ENCODE results near the gene PSMD13.
"Not testable (repeated sequence)": the region's sequence is repeated elsewhere in the genome, so short reads cannot be mapped to it uniquely, and the experiment has no call there.

PSMD13 gene

DNA sequence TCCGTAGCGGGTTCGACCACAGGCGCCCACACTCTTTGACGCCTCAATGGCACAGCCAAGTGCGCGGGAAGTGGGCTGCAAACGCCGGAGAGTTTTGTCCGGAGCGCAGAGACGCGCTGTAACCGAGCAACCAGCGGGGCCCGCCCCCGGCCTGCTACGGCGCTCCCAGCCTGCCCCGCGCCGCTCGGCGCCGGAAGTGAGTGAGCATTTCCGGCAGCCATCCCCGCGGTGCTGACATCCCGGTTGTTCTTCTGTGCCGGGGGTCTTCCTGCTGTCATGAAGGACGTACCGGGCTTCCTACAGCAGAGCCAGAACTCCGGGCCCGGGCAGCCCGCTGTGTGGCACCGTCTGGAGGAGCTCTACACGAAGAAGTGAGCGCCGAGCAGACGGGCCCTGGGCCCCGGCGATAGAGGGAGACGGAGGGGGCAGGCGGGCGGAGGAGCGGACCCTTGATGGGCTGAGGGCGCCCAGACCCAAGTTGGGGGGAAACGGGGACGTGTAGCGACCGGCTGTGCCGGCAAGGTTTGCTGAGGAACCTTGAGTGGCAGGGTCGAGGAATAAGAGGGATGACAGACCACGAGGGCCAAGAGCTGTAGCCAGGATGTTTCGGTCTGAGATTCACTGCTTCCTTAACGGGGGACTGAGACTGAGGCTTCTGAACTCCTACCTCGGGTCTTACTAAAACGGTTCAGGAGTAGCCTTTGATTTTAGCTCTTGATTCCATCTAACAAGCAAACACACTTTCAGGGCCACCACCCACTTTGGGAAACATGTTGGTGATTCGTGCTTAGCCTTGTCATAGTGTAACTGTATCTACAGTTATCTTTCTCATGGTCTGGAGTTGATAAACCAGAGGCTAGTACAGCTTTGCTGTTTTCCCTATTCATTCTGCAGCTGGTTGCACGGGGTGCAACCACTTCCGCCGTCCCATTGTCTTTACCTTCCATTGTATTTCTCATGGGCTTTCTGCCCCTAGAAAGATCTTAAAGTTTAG is at the start of gene PSMD13:
TSS of gene PSMD13 (plus strand) at position 203 of the 994 bp plus-strand sequence. CDS start at position 277, 74 bp downstream.
- DNase-seq, result peak; percentile 92

DNA sequence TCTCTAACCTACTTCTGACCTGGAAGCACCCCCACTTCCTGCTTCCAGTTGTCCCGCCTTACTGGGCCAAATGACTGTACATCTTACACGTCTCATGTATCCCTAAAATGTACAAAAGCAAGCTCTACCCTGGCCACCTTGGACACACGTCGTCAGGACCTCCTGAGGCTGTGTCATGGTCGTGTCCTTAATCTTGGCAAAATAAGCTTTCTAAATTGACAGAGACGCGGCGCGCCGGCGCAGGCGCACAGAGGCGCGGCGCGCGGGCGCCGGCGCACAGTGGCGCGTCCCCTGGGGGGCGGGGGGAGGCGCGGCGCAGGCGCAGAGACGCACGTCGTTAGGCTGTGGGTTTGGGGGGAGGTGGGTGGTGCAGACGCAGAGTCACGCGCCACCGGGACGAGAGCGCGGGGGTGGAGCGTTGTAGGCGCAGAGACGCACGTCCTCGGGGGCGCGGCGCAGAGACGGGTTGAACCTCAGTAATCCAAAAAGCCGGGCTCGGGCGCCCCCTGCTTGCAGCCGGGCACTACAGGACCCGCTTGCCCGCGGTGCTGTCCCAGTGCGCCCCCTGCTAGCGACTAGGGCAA is 47.5 kb upstream of the PSMD13 start:
- peak; percentile 5 for DNase-seq

DNA sequence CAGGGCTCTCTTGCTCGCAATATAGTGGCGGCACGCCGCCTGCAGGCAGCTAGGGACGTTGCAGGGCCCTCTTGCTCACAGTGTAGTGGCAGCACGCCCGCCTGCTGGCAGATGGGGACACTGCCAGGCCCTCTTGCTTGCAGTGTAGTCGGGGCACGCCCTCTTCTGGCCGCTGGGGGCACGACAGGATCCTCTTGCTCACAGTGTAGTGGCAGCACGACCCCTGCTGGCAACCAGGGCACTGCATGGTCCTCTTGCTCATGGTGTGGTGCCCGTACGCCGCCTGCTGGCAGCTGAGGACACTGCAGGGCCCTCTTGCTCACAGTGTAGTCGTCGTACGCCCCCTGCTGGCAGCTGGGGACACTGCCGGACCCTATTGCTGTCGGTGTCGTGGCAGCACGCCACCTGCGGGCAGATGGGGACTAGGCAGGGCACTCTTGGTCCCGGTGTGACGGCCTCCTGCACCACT is 46.9 kb upstream of the PSMD13 start:
- DNase-seq, result peak; percentile 55

DNA sequence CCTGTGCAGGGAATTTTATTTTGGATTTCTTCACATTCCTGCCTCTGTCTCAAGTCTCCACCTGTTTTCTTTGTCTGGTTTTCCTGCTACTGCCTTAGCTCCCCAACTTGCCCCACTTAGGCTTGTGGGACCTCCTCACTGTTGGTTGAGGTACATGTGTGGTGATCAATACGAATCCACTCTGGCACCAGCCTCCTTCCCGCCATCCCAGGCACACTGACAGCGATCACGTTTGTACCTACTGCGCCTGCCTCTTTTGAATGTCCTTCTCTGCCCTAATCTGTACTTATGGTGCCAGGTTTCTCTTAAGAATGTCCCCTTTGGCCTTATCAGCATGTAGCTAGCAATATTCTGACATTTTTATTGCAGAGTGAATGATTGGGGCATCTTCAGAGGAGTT is 46.2 kb upstream of the PSMD13 start:
- DNase-seq, result peak; percentile 5

DNA sequence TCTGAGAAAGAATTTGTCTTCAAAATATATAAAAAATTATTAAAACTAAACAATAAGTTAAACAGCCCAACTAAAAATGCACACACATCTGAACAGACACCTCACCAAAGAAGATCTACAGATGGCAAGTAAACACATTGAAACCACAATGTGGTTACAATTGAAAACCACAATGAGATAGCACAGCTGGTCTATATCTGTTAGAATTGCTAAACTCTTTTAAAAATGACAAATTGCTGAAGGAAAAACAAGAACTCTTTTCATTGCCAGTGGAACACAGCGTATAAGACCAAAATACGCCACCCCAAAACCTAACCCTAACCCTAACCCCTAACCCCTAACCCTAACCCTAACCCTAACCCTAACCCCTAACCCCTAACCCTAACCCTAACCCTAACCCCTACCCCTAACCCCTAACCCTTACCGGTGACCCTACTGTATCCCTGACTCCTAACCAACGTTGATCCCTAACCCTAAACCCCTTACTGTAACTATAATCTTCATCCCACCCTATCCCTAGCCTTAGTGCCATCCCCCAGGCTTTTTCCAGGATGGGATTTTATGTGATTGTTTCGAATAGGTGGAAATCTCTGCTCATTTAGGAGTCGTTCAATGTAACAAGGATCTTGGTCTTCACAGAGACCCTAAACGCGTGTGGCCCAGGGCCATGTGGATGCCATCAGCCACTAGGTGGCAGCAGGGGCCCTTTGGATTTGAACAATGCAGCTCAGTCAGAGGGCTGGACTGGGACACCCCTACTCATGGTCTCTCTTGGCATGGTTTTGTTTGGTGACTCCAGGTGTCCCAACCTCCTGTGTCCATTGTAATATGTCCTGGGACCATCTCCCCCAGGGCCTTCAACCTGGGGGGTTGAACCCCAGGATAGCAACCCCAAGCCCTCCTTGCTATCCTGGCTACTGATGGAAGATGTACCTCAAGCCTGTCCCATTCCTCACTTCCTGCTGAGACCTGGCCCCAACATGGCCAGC is 45.0 kb upstream of the PSMD13 start:
- DNase-seq, result peak; percentile 58

DNA sequence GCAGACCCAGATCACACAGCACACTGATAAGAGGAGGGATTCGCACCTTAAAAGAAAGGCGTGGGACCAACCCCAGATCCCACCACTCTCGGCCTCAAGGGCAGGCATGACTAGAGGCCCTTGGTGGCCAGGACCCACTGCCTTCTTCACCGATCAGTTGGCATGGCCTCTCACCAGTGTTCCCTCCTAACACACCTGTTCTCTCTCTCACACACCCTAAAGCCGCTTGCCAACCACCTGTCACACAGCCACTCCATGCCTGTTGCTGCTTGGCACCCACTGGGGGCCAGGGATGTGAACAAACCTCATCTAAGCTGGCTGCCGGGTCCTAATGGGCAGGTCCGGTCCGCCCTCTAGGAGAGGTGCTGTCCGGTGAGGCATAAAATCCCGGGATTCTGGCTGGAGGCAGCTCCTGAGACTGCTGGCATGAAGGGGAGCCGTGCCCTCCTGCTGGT is 44.1 kb upstream of the PSMD13 start, which contains the start of gene SCGB1C1:
TSS of gene SCGB1C1 (plus strand) at position 405 of the 455 bp plus-strand sequence. CDS start at position 427, 22 bp downstream.
- DNase-seq, result not testable (repeated sequence)

DNA sequence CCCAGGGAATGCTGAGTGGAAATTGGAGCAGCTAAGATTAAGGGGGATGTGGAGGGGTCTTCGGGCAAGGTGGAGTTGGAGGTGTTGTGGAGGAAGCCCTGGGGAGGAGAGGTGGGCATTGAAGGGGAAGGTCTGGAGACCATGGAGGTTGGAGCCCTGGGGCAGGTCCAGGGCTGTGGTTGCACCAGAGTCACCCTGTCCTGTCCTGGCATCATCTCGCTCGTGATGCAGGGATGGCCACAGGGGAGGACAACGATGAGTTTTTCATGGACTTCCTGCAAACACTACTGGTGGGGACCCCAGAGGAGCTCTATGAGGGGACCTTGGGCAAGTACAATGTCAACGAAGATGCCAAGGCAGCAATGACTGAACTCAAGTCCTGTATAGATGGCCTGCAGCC is 43.3 kb upstream of the PSMD13 start:
- peak; percentile 7 for DNase-seq

DNA sequence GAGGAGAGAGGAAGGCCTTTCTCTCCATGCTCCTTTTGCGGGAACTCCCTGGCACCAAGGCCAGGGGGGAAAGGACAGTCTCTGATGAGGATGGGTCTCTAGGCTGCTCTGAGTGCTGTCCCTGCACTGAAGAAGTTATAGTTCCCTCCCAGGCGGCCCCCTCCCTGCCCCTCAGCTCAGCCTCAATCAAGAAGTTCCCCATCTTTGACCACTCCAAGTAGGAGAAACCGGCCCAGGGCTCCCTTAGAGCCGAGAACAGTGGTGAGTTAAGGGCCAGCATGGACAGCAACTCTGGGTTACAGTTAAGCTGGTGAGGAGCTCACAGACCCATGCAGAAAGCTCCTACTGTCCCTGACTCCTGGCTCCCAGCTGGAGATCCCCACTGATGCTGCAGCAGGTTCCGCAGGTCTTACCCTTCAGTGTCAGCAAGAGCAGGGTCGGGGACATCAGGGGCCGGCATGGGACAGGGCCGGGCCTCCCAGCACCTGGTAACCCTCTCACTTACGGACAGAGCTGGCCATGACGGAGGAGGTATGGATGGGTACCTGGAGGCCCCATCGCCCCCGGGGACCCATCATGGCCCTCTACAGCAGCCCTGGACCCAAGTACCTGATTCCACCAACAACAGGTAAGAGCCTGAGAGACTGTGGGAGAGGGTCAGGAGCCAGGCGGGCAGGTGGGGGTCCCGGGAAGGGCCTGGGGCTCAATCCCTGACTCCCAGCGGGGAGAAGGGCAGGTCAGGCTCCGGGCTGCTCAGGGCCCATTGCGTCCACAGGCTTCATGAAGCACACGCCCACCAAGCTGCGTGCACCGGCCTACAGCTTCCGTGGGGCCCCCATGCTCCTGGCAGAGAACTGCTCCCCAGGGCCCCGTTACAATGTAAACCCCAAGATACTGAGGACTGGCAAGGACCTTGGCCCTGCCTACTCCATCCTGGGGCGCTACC is 39.7 kb upstream of the PSMD13 start:
- DNase-seq, result peak; percentile 4

DNA sequence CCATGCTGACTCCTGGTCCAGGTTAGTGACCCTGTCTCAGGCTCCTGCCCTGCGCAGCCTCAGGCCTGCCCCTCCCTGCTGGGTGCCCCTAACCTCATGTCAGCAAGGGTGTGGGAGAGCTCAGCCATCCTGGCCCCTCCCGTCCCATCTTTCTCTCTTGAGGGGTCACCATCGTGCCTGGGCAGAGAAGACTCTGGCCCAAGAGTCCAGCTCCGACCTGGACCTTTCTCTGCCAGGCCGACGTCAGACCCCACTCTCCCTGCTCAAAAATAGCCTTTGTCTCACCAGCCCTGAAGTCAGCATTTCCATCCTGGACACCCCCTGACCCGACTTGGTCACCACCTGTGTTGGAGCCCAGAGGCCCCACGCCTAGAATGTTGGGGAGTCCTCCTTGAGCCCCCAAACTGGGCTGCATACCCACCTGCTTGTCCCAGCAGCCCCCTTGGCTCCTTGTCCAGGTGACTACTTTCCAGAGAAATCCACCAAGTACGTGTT is 39.0 kb upstream of the PSMD13 start:
- peak; percentile 8 for DNase-seq

DNA sequence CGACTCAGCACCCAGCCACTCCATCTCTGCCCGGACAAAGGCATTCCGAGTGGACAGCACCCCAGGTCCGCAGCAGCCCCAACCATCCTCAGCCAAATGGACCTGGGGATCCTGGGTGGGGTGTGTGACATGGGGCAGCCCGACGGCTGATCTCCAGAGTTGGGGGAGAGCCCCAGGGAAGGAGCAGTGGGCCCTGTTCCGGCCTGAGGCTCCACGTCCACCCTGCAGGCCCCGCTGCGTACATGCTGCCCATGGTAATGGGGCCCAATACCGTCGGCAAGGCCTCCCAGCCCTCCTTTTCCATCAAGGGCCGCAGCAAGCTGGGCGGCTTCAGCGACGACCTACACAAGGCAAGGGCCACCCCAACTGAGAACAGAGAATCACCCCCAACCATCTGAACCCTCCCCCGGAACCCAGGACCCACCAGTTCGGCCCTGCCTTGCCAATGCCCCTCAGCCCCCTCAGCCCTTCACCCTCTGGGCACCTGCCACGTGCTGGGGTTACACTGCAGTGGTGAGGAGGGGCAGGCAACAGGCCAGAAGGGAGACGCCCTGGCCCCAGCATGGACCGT is 38.5 kb upstream of the PSMD13 start:
- DNase-seq, result peak; percentile 9

DNA sequence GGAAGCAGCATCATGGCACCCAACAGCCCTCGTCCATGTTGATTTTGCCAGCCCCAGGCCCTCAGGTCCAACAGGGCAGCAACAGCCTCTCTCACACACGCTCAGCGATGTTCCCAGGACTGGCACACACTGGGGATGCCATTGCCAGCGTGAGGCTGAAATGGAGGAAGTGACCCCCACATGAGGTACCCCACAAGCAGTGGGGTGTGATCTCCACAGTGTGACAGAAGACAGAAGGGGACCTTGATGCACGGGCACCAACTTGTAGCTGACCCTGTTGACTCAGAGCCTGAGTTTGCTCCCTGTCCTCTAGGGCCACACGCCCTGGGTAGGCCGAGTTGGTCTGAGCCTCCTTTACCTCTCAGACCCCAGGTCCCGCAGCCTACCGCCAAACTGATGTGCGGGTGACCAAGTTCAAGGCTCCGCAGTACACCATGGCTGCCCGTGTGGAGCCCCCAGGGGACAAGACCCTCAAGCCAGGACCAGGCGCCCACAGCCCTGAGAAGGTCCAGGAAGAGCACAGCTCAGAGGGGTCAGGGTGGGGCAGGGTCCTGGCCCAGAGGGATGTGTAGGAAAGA is 37.7 kb upstream of the PSMD13 start:
- peak; percentile 8 for DNase-seq

DNA sequence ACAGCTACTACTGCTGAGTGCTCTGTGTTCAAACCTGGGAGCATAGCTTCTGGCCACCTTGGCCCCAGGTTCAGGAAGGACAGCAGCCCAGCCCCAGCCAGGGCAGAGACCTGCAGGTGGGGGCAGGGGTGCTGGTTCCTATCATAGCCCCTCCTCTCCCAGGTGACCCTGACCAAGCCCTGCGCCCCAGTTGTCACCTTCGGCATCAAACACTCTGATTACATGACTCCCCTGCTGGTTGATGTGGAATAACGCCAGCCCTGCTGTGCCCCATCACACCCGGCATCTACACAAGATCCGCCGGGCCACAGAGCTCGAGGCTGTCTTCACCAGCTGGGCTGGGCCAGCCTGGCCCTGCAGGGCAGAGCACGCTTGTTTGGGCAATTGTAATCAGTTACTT is 37.0 kb upstream of the PSMD13 start:
- DNase-seq, result peak; percentile 7

DNA sequence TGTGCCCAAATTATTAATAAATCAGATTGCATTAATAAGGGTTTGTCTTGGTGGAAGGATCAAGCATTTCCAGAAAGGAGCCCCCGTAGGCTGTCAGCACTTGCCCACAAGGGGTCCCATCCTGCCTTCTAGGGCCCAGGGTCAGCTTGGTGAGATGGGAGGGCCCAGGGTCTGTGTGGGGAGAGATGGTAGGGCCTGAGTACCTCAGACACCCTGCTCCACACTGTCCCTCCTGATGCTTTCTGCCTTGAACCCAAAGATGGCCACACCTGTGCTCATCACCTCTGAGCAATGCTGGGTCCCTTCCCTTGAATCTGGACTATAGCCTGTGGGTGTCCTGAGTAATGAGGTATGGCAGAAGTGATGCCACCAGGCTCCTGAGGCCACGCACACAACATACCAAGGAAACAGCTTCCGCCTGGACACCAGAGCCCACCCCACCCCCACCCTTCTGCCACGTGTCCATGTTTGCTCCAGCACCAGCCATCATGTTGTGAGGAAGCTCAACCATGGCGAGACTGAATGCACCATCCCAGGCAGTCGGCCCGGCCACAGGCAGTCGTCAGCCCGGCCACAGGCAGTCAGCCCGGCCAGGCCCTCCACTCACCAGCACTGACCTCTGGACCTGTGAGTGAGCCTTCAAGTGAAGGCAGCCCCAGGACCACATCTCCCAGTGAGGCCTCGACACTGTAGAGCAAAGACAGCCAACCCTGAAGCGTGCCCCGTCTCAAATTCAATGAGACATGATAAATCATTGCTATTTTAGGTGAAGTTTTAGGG is 36.4 kb upstream of the PSMD13 start:
- DNase-seq, result peak; percentile 3

DNA sequence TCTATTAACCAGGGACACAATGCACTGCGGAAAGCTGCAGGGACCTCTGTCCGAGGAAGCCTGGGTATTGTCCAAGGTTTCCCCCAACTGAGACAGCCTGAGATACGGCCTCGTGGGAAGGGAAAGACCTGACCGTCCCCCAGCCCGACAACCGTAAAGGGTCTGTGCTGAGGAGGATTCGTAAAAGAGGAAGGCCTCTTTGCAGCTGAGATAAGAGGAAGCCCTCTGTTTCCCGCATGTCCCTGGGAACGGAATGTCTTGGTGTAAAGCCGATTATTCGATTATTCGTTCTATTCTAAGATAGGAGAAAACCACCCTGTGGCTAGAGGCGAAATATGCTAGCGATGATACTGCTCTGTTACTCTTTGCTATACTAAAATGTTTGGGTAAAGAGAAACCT is 34.8 kb upstream of the PSMD13 start:
- peak; percentile 5 for DNase-seq

DNA sequence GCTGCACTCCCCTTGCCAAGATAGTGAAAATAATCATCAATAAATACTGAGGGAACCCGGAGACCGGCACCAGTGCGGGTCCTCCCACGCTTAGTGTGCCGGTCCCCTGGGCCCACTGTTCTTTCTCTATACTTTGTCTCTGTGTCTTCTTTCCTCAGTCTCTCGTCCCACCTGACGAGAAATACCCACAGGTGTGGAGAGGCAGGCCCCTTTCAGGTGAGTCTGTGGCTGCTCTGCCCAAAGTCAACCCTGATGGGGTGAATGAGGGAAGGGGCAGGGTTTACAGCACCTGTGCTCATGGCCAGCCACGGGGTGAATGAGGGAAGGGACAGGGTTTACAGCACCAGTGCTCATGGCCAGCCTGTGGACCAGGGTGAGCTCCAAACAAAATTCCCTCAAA is 34.3 kb upstream of the PSMD13 start:
- no peak for DNase-seq

DNA sequence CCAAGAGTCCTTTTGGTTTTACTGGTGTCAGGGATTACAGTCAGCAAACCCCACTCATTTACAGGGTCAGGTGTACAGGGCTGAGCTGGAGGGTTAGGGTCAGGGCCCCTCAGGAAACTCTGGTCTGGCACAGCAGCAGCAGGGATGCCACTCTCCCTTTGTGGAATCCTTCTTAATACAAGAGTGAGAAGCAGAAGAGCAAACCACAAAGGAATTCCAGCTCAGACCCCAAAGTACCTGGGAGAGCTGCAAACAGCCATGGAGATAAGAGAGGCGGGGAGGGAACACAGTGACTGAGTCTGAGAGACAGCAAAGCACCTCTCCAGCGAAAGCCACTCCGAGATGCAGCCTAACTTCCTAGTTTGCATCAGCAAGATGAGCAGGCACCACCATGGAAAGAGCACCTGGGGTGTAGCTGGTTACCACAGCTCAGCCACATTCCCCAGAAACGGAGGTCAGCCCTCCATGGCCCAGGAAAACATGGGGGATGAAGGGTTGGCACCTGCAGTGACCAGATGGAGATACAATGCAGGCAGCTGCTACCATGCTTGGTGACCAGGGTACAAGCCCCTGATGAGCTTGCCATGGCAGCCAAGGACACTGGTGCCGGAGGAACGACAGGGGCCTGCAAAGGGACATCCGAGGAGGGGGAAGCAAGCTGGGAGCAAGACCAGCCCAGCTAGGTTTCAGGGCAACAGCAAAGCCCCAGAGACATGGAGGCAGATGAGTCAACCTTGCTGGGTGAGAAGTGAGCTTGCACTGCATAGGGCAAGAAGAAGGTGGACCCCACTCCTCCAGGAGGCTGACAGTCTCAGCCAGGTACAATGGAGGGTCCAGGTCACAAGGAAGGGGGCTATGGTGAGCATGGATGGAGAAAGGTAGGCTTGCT is 33.5 kb upstream of the PSMD13 start:
- no peak for DNase-seq

DNA sequence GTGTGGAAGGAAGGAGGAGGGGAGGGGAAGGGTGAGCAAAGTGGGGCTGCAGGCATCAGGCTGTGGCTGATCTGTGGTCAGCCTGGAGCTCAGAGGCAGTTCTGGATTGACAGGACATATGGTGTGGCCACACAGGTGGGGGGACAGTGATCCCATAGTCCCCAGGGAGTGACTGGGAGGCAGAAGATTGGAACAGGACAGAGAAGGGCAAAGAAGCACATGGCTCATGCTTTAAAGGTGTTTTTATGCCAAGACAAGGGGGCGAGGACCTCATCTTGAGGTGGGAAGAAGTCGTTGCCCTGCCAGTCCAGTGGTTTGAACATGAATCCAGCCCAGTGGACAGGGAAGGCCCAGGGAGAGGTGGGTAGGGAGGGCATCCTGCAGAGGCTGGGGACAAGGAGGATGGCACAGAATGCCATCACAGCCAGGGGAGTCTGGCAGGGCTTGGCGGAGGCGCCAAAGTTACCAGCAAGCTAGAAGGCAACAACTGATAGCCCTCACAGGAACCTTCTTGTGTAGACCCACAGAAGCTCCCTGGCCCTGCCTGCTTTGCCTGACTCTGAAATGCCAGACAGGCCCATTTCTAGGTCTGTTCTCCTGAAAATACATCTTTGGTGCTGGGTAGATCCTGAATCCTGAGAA is 32.7 kb upstream of the PSMD13 start:
- no peak for DNase-seq

DNA sequence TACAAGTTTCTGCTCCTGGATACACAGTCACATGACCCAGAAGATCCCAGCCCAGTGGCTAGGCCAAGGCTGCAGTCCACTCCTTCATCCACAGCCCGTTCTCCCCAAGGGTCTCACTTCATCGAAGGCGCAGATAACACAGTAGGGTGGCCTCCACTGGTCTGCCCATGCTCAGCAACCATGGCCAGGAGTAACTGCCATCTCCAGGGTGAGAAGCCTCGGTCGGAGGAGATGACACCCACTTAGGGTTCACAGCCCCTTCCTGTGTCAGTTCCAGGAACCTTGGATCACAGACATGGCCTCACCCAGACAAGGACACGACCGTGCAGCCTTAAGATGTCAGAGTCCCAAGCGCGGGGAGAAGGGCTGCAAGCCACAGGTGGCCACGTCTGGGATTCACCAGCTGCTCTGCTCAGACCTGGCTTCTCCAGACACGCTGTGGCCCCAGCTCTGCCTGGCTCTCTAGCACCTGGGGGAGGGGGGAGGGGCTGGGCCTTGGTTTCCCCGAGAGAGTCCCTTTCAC is 32.1 kb upstream of the PSMD13 start:
- no peak for DNase-seq

Measured in activated naive CD4-positive, alpha-beta T cell treated with anti-CD3 and anti-CD28 coated beads, Interleukin-2, amount 50 U/mL, for 16 hours (primary cell).